Hippocampal formation (tissue), 2 donors: ENCODE data around the gene CEP112.
A peak's percentile ranks its signal among the peaks of the same experiment; 100 is the strongest.
"Not testable (repeated sequence)": the region's sequence is repeated elsewhere in the genome, so short reads cannot be mapped to it uniquely, and the experiment has no call there.

Source experiments
- DNase-seq, 2 donors: peaks; one replicate each; lab custom pipeline; 2025; lab: John Stamatoyannopoulos, UW

The CEP112 gene

DNA sequence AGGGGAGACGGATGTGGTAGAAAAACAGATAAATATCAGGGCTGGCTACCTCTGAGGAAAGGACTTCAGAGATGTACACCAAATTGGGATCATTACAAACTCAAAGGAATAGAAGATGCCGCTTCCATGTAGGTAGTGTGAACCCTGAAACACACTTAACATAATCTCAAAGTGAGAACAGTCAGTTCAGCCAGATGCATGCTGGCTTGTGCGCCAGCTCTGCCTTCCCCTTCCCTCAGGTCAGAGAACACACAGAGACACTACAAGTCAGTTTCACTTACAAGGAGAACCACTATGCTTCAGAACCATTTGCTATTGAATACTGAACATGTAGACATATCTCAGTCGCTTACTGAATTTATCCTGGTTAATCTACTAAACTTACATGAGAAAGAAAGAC lies 454.5 kb downstream of the CEP112 start:
- DNase-seq = no peak

DNA sequence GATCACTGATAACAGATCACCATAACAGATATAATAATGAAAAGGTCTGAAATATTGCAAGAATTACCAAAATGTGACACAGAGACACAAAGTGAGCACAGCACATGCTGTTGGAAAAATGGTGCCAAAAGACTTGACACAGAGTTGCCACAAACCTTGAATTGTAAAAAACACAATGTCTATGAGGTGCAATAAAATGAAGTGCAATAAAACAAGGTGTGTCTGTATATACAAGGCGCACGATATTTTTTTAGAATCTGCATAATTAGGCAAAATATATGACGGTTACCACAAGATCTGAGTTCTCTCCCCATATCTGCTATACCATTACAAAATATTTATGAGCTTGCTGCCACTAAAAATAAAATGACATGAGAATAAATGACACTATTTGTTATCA lies 458.6 kb downstream of the CEP112 start:
- no peak for DNase-seq

DNA sequence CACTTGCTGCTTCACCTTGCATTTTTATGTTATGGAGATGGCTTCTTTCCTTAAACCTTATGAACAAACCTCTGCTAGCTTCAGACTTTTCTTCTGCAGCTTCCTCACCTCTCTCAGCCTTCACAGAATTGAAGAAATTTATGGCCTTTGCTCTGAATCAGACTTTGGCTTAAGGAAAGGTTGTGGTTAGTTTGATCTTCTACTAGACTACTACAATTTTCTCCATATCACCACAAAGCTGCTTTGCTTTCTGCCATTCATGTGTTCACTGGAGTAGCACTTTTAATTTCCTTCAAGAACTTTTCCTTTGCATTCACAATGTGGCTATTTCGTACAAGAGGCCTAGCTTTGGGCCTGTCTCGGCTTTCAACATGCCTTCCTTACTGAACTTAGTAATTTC lies 459.3 kb downstream of the CEP112 start:
- not testable (repeated sequence) for DNase-seq

DNA sequence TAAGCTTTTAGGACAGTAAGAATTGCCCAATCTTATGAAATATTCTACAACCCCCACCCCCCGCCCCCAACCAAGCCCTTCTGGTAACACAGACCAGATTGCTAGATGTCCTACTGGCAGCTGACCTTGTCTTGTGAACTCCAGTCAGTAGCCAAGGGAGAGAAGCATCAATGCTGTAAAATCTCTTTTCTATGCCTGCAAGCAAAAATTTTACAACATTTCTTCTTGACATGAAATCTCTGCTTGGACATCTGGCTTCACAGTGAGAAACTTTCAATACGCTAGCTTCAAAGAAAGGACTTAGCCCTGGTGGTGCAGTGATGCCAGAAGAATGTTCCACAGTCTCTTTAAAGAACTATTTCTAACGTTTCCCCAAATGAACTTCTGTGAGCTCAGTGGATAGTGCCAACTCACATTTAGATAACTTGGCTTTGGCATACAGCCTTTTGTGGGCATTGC lies 461.2 kb downstream of the CEP112 start:
- DNase-seq = no peak

DNA sequence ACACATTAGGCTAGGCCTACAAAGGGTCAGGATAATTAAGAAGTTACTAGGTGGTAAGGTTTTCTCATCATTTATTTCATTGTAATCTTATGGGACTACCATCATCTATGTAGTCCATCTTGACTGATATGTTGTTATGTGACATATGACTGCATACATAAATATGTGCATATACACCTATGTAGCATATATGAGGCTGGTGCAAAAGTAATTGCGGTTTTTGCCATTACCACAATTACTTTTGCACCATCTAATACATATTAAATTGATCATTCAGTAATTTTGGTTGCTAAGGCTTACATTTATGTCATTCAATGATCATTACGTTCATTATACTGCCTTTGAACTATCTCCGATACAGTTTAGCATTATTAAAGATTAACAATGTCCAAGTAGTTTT lies 462.7 kb downstream of the CEP112 start:
- no peak for DNase-seq

DNA sequence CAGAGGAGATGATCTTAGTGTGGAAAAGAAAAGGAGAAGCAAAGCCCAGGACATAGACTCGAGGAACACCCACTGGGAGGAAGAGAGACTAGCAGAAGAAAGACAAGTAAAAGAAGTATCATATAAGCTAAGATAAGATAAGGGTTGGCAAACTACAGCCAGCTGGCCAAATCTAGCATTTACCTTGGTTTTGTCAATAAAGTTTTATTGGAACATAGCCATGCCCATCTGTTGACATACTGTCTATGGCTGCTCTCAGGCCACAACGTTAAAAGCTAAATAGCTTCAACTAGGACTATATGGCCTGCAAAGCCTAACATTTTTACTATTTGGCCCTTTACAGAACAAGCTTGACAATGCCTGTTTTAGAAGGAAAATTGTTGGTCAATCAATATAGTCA lies 464.1 kb downstream of the CEP112 start:
- no peak for DNase-seq

DNA sequence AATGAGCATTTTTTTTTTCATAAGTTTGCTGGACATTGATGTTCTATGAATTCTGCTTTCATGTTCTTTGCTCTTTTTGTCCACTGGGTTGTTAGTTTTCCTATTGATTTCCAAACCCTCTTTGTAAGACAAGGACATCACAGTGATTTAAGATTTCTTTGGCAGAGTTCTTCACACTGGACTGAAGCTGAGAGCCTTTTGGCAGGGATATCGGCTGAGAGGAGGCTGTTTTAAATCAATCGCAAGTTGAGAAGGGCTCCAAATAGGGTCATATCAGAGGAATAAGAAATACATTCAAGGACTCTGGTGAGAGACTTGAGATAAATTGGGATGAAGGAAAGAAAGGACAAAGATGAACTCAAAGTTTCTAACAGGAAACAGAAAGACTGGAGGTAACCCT lies 464.7 kb downstream of the CEP112 start:
- DNase-seq = no peak

DNA sequence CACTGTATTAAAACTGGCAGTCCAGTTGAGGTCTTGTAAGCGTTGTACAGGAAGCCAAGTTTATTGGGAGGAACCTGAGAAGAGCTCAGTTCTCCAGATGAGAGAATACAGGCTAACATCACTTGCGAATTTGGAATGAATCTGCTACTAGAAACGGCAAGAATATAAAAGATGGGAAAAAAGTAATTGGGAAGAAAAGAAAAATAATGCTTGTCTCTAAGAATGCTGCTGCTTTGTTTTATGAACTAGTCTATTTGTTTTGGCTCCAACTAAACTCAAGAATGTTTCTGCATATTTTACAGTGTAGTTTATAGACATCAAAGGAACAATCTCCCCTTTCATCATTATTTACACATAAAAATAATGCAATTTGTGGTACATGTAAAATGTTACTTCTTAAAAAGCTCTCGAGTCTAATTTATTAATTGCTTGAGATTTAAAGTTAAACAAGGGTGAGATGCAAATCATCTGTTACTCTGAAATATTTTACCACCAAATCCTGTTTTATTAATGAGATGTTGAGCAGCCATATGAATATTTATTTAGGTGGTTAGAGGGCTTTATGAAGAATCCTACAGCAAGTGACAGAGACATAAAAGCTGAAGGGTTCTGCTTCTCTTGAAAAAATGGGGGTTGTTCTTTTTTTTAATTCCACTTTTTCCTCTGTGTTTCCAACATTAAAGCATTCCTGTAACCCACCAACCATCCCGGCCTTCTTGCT lies 468.3 kb downstream of the CEP112 start:
- no peak for DNase-seq

DNA sequence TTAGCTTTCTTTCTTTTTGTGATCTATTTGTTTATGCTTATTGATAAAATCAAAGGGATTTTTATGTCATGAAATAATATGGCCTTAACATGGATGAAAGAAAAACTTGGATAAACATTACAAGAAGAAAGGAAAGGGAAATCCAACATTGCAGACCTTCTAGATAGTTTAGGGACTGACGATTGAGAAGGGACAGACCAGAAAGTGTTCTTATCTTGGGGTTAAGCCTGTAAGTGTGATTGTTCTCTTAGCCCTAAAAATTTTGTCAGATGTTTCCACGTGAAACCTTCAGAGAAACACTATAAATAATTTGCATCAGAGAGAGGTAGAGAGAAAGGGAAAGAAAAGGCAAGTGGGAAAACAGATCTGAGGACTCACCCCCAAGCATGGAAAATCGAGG lies 473.3 kb downstream of the CEP112 start:
- no peak for DNase-seq

DNA sequence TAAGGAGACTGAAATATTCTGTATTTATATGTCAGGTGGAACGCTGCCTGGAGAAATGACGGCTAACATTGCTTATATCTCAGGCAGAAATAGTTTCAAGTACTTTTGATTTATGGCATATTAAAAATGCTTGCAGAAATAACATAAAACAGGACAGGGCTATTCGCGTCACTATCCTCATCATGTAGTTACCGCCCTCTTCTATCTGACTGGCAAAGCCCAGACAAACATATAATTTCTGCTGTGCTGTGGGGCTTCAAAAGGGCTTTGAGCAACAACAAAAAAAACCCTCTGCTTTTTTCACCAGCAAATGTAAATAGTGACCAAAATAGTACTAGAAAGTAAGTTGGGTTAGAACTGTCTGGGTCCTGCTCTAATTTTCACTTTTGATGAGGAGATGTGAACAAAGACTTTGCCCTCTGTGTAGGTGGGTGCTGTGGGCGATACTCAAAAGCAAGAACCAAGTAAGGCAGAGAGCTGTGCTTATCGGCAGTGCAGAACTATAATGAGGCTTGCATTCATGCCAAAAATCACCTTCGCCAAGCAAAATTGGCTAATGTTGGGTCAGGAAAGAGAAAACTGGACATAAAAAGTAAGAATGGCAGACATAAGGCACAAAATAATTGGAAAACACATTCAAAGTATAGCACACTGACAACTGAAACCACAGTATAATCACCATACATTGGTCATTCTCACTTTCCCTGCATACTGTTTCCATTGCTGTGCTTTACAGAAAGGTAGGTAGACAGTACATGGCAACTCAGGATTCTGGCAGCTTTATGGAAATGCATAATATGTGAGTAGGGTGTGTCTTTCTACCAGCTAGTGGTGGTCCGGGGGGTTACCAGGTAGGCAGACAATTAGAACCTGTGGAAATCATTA lies 479.3 kb downstream of the CEP112 start:
- no peak for DNase-seq

DNA sequence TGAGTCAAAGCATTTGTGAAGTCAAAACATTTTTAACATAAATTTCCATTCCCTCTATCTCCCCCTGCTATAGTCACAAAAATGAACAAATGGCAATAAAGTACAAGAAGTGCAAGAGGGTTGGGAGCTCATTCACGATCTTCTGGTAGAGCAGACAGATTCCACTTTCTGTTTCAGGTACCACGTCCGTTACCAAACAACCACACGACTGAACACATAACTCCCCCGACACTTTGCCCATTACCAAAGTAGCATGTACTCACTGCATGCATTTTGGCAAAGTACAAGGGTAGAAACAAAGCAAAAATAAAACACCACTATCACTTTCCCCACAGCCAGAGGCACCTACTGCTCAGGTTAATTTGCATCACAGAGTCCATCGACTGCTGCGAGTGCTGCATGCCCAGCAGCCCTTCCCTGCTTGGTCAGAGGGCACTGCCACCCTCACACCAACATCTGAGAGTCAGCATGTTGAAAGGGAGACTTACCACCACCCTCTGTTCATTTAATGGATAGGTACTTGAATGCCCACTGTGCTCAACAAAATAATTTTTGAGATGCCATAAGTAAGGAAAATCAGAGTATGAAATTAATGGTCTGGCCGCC lies 480.2 kb downstream of the CEP112 start:
- DNase-seq = no peak

DNA sequence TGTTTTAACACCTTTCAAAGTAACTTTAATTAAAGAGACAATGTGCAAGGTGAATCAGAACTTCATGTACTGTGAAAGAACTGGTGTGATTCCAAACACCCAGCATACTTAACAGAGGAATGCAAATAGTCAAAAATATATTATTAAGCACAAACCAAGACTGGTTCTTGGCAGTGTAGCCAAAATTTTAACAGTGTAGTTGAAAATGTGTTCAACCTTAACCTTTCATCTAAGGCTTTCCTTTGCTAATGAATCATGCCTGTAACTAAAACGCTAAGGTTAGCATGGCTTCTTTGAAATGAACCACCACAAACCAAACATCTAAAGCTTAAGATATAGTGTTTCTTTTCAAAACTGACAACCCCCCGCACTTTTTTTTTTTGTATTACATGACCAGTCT lies 484.2 kb downstream of the CEP112 start:
- no peak for DNase-seq

DNA sequence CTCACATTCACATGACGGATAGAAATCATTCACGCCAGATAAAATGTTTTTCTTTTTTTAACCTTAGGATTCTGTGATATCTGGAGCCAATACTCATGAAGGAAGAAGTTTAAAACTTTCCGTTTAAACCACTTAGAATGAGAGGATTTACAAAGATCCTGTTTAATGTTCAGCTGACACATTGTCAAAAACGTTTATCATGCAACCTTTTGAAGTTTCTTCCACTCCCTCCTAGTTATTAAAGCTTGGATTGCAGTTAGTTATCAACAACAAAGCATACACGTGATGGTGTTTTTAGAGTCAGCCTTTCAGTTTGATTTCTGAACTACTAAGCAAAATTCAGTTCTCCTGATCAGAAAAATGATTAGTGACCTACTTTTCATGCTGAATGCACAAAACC lies 487.2 kb downstream of the CEP112 start:
- no peak for DNase-seq

DNA sequence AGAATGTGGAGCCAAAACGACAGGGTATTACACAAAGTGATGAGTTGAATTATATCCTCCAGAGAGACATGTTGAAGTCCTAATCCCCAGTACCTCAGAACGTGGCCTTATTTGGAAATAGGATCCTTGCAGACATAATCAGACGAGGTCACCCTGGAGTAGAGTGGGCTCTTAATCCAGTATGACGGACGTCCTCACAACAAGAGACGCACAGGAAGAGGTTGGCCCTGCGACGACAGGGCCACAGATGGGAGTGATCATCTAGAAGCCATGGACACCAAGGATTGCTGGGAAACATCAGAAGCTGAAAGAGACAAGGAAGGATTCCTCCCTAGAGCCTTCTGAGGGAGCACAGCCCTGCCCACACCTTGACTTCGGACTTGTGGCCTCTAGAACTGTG lies 488.0 kb downstream of the CEP112 start:
- DNase-seq = no peak

DNA sequence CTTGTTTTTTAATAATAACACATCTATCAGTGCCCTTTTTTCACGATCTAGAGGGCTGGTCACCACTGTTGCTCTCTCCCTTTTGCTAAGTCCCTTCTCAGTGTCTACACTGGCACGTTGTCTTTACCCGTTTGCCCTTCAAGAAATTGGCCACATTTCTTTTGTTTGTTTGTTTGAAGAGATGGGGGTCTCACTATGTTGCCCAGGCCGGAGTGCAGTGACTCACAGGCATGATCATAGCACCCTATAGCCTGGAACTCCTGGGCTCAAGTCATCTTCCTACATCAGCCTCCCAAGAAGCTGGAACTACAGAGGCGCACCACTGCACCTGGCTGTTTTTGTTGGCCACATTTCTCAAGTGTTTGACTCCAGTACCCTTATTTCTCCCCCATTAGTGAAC lies 492.5 kb downstream of the CEP112 start:
- DNase-seq = no peak

DNA sequence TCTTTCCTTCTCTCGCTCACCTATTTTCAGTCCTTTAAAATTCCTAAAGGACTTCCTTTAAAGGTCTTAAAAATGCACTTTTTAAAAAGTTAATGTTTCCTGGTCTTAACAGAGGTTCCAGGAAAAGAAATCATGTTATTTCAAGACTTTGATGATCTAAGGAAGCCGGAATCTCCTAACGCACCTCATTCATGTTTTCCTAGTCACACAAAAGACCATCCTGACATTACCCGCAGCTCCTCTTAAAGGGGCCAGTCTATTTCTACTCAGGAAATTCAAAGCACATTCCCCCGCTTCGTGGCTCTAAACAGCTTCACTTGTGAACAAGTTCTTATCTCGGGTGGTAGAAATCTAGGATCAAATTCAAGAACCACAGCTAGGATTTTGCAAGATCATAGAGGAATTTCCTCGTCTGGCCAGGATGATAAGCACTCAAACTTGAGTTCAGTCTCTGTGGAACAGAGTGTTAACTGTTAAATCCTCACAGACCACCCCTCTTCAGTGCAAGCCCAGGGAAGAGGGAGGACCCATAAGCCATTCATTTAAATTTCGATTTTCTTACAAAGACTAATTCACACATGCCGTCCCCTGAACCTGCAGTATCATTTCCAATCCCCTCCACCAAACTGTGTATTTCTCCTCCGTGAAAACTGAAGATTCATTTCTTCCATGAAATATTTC lies 493.4 kb downstream of the CEP112 start:
- DNase-seq = no peak

DNA sequence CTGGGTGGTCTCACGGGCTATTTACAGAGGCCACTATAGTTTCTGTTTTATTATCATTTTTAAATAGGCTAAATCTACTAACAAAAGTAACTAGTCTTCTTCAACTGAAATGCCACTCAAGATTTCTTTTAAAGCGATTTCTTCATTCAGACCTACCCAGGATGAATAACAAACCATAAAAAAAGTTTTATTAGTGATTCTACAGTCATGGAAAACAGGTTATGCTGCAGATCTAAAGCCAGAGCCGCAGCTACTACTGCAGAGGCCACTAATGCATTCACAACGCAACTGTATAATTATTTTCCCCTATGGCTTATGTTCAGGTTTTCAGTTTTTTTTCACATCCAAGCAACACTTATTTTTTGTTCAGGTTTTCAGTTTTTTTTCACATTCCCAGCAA lies 494.3 kb downstream of the CEP112 start:
- no peak for DNase-seq

DNA sequence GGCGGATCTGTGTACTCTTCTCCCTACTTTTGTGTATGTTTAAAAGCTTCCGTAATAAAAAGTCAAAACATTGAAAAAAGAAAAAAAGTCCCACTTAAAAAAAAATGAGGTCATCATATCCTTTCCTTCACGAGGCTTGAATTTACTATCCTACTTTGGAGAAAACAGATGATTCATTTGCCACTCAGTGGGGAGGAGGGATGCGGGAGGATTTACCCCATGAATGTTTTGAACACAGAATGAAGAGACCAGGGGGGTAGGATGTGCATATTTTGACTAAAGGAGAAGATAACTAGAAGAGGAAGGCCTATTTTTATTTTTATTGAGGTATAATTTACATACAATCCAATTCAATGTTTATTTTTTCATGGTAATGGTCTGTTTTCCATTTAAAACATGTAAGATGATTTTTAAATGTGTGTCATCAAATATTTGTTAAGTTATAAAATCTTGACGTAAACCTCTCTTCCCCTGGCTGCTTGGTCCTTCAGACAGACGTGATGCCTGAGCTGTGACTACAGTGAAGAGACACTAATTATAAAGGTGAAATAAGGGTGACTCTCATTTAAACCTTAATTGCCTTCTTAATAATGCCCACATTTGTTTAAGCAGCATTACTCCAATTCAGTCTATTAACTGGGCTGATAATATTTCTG lies 495.1 kb downstream of the CEP112 start:
- no peak for DNase-seq

DNA sequence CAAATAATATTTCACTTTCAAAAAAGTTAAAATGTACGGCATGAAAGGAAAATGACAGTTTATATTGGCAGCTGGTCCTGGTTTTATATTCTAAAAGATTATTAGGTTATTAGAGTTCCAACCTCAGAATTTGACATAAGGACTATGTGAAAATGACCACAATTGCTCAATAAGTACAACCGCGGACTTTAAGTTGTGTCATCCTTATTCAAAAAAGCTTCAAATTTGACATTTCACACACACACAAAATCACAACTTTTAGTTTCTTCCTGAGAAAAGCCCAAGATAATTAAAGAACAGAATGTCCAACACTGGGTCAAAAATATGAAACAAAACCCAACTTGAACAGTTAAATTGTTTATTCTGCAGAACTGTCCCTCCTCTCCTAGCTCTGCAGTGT lies 497.3 kb downstream of the CEP112 start:
- no peak for DNase-seq

DNA sequence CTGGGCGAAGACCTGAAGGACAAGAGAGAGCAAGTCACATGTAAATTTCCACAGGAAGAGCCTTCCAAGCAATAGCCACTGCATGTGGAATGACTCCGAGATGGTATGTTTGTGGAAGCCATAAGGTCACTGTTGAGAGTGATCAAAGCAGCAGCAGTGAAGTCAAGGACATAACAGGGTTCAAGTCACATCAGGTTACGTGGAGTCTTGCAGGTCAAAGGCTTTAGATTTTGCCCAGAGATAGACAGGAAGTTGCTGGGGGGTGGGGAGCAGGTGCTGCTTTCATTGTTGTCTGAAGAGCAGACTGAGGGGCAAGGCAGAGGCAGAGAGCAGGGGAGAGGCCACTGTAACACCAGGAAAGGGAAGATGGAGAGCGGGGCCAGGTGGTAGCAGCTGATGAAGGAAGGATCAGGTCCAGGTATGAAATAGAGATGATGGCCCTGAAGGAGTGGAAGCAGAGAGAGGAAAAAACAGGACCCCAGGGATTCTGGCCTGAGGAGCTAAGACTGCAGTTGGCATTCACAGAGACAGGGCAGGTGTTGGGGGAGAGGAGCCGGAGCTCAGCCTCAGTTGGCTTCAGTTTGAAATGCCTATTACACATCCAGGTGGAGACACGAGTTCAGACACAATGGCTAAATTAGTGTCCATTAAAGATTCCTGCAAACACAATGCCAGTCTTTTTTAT lies 501.2 kb downstream of the CEP112 start:
- no peak for DNase-seq

DNA sequence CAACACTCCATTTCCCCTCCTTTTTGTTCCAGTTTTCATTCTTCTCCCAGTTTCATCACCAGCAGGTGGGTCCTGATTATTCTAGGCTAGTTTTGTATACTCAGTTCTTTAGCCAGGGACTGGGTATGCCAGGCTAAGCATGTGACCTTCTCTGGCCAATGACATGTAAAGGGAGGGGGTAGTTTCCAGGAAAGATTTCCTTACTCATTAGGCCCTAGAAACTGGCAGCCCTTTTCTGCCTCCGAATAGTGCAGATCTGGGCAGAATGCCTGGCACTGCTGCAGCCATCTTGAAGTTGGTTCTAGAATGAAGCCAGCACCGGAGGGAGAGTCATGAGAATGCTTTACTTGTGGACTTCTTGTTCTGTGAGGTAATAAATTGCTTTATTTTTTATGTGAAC lies 503.6 kb downstream of the CEP112 start:
- peak in 1 of 2 donors; percentile 7 for DNase-seq
